Colonic mucosa (tissue), 4 donors: Measurements from ENCODE around the gene SVIL. TPM values are rescaled to one million over a fixed set of nuclear protein-coding genes. Genes with fewer than 3 reads are reported as not detected.
"Not testable (repeated sequence)": the region's sequence is repeated elsewhere in the genome, so short reads cannot be mapped to it uniquely, and the experiment has no call there.

Experiments used
- DNase-seq: peaks from one replicate; pipeline ENCODE4 v3.0.0-alpha.2; 2020
- H3K27ac ChIP-seq: fragments of 200-600 bp; one replicate; pipeline ENCODE4 v1.8.0; 2021
- H3K27me3 ChIP-seq: fragments of 200-600 bp; one replicate; pipeline ENCODE4 v1.8.0; 2021
- H3K36me3 ChIP-seq: fragments of 200-600 bp; one replicate; pipeline ENCODE4 v1.8.0; 2021
- H3K4me1 ChIP-seq: fragments of 200-600 bp; one replicate; pipeline ENCODE4 v1.8.0; 2021; ENCODE audit warnings: mild to moderate bottlenecking
- H3K4me3 ChIP-seq: fragments of 200-600 bp; one replicate; pipeline ENCODE4 v1.8.0; 2021
- H3K9ac ChIP-seq, 2 donors: one replicate each; pipeline ENCODE4 v1.7.0; 2013; ENCODE audit warnings: control low read depth in 2 of 2, low read depth in 2 of 2, low read length in 2 of 2
- H3K9me3 ChIP-seq: fragments of 200-600 bp; one replicate; pipeline ENCODE4 v1.8.0; 2021
- intact Hi-C: fragments of 100-400 bp; cut with DNase I; formaldehyde crosslinking; loops from one replicate; pipeline ENCODE4 v1.14.1; 2022
- total RNA-seq, 2 donors: library from RNA; stranded (reverse); fragmentation: NEBNext Ultra II Directional in 1 of 2; extraction: Animal tissue kit (Norgen Biotek cat#: 25700) in 1 of 2; gene quantifications; one replicate each; pipeline ENCODE4 v1.2.1, GENCODE V29; 2021
- TF ChIP-seq, protein P1 (sequence below): fragments of 200-600 bp; IDR thresholded peaks from one replicate; pipeline ENCODE4 v1.8.0; 2022; ENCODE audit warnings: antibody characterized with exemption, mild to moderate bottlenecking
- donor health status: healthy.
- donor health status: DM: no; HTN: no; CAD: no.
- donor health status: DM: no; HTN: no; CAD: no.

Gene SVIL
- total RNA-seq, 2 donors from 2014 or later: 62.6 to 132 TPM

GRCh38 chr10:29576681-29577080, 58.1 kb downstream of the SVIL start:
- H3K9ac ChIP-seq: no peak overlapping the region
- H3K27ac ChIP-seq: no peak overlapping the region
- TF ChIP-seq, protein P1, sequence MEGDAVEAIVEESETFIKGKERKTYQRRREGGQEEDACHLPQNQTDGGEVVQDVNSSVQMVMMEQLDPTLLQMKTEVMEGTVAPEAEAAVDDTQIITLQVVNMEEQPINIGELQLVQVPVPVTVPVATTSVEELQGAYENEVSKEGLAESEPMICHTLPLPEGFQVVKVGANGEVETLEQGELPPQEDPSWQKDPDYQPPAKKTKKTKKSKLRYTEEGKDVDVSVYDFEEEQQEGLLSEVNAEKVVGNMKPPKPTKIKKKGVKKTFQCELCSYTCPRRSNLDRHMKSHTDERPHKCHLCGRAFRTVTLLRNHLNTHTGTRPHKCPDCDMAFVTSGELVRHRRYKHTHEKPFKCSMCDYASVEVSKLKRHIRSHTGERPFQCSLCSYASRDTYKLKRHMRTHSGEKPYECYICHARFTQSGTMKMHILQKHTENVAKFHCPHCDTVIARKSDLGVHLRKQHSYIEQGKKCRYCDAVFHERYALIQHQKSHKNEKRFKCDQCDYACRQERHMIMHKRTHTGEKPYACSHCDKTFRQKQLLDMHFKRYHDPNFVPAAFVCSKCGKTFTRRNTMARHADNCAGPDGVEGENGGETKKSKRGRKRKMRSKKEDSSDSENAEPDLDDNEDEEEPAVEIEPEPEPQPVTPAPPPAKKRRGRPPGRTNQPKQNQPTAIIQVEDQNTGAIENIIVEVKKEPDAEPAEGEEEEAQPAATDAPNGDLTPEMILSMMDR: no peak

DNA sequence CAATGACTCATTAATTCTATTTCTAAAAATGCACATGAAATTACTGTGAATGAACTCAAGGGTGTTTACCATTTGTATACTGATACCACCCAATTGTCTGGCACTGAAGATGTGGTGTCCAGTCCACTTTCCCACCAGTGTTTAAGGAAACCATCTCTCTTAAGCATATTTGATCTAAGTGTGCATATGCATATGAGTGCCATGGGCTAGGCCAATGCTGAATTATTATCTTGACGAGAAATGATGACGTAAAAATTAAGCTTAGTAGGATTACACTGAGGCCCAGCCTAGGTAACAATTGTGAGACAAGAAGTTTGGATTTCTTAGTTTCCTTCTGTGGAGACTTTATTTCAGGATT, 59.7 kb downstream of the SVIL start:
- intact Hi-C loops: no loop called here
- H3K4me1 ChIP-seq: peaks cover 2% of the 10 kb centered on the region

More at GRCh38 chr10:29576681-29577080, 58.1 kb downstream of the SVIL start:
- Histone ChIP-seq H3K27me3 (no peaks in the 10 kb centered on the region), H3K4me3 (no peak overlapping the region), H3K36me3 (no peaks in the 10 kb centered on the region), H3K9me3 (no peaks in the 10 kb centered on the region), H3K4me1 (no peaks in the 10 kb centered on the region)
- intact Hi-C loops: no loop called here
- no peak for DNase-seq

DNA sequence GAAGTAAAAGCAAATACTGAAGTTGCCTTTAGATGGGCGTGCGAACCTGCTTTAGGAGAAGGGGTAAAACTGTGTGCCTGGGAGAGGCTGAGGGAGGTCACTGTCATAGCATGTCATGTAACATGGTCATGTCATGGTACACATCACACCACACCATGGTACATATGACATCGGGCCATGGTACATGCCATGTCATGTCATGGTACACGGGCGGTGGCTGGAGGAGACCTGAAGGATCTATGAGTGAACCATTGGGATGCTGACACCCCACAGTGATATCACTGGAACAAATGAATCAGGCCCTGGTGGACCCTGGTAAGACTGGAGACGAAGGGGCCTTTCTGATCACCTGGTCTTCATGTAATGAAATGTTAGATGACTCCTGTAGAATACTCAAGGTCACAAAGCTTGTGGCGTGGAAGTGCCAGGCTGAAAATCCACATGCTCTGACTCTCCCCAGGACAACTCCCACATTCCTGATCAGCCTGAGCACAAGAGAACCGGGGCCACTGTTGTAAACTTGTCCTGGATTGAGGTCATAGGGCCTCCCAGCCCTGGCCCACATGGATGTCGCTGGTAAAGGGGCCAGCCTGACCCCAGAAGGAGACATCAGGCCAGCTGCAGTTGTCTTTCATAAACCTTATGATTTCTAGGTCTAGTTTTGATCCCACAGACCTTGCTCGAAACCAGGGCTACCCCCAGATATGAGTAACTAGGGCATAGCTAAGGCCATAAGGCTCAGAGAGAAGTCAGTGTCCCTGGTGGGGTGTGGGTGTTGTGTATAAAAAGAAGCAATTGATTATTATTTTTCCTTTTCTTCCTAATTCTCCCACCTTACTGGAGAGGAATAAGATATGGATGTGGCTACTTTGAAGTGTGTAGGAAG, 60.3 kb downstream of the SVIL start:
- H3K9ac ChIP-seq, intact Hi-C loops: not testable (repeated sequence)

More for the DNA sequence above, 59.7 kb downstream of the SVIL start:
- no peak overlapping the region for H3K4me3 ChIP-seq
- H3K9me3 ChIP-seq: no peaks in the 10 kb centered on the region
- H3K36me3 ChIP-seq: no peaks in the 10 kb centered on the region
- TF ChIP-seq, protein P1: no peak
- no peaks in the 10 kb centered on the region for H3K27me3 ChIP-seq
- H3K9ac ChIP-seq: no peak overlapping the region
- DNase-seq: no peak
- H3K27ac ChIP-seq: no peak overlapping the region

DNA sequence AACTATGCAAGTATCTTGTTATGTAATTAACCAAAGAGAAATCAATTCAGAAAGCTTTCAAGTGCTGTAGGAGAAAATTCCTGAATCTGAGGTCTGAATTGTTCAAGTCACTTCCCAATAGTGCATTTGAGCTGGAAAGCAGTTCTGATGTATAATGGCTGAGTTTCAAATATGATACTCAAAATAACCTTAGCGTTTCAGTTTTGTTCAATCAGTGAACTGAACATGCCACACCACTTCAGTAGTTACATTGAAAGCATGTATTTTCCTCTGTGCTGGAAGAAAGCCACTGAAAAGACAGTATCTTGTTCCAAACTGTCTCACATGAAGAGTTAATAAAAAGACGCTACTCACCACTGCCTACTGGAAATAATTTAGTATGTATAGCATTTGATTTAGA, 64.5 kb downstream of the SVIL start:
- H3K27ac ChIP-seq, H3K27me3 ChIP-seq, H3K4me1 ChIP-seq, intact Hi-C loops, H3K9me3 ChIP-seq, H3K9ac ChIP-seq, H3K4me3 ChIP-seq, DNase-seq, H3K36me3 ChIP-seq: not testable (repeated sequence)

More for the DNA sequence above, 60.3 kb downstream of the SVIL start:
- not testable (repeated sequence) for H3K4me1 ChIP-seq, H3K27ac ChIP-seq, DNase-seq, H3K4me3 ChIP-seq, H3K27me3 ChIP-seq, H3K9me3 ChIP-seq, H3K36me3 ChIP-seq

DNA sequence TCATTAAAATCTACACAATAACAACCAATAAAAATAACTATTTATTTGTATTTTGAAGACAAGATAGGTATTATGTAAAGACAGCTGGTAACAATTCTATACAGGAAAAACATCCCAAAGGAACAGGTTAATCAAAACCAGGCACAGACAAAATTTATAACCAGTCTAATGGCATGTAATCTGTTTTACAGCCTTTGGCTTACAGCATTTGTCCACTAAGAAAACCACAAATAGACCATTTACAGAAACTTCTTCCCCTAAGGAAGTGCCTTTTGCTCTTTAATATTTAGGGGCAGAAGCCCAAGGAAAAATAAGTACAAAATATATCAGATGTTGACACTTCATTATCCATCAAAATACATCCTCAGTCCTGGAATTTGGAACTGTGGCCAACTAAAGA, 65.0 kb downstream of the SVIL start:
- intact Hi-C loops: no loop called here
- TF ChIP-seq, protein P1: no peak
- Histone ChIP-seq H3K27ac (no peak overlapping the region), H3K36me3 (no peaks in the 10 kb centered on the region), H3K9me3 (no peaks in the 10 kb centered on the region), H3K4me1 (peaks cover 7% of the 10 kb centered on the region), H3K9ac (no peak overlapping the region), H3K4me3 (no peak overlapping the region), H3K27me3 (no peaks in the 10 kb centered on the region)
- DNase-seq: no peak

- Histone ChIP-seq H3K9me3 (no peaks in the 10 kb centered on the region), H3K27me3 (no peaks in the 10 kb centered on the region), H3K9ac (no peak overlapping the region), H3K27ac (no peak overlapping the region), H3K36me3 (no peaks in the 10 kb centered on the region), H3K4me3 (no peak overlapping the region), H3K4me1 (peaks cover 7% of the 10 kb centered on the region)
- intact Hi-C loops: no loop called here
- TF ChIP-seq, protein P1: no peak
- DNase-seq: no peak
These were observed 67.8 kb downstream of the SVIL start for GRCh38 chr10:29567003-29567402.

- H3K4me1 ChIP-seq, H3K27me3 ChIP-seq, DNase-seq, intact Hi-C loops, H3K9me3 ChIP-seq, H3K36me3 ChIP-seq, H3K27ac ChIP-seq, H3K9ac ChIP-seq, H3K4me3 ChIP-seq: not testable (repeated sequence)
These were observed 68.6 kb downstream of the SVIL start for GRCh38 chr10:29566209-29566608.
